Embryonic facial prominence (tissue), 1 donor: ENCODE results near the gene ATAD5.
"Not testable (repeated sequence)": the region's sequence is repeated elsewhere in the genome, so short reads cannot be mapped to it uniquely, and the experiment has no call there.

Experiments used
- DNase-seq: peaks from one replicate; pipeline ENCODE4 v3.0.0-alpha.2; 2016; ENCODE audit errors: extremely low spot score

Gene ATAD5, protein sequence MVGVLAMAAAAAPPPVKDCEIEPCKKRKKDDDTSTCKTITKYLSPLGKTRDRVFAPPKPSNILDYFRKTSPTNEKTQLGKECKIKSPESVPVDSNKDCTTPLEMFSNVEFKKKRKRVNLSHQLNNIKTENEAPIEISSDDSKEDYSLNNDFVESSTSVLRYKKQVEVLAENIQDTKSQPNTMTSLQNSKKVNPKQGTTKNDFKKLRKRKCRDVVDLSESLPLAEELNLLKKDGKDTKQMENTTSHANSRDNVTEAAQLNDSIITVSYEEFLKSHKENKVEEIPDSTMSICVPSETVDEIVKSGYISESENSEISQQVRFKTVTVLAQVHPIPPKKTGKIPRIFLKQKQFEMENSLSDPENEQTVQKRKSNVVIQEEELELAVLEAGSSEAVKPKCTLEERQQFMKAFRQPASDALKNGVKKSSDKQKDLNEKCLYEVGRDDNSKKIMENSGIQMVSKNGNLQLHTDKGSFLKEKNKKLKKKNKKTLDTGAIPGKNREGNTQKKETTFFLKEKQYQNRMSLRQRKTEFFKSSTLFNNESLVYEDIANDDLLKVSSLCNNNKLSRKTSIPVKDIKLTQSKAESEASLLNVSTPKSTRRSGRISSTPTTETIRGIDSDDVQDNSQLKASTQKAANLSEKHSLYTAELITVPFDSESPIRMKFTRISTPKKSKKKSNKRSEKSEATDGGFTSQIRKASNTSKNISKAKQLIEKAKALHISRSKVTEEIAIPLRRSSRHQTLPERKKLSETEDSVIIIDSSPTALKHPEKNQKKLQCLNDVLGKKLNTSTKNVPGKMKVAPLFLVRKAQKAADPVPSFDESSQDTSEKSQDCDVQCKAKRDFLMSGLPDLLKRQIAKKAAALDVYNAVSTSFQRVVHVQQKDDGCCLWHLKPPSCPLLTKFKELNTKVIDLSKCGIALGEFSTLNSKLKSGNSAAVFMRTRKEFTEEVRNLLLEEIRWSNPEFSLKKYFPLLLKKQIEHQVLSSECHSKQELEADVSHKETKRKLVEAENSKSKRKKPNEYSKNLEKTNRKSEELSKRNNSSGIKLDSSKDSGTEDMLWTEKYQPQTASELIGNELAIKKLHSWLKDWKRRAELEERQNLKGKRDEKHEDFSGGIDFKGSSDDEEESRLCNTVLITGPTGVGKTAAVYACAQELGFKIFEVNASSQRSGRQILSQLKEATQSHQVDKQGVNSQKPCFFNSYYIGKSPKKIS (N-terminal part only)

GRCh38 chr17:30831663-30832437, at the start of gene ATAD5:
Gene ATAD5 (plus strand): TSS chr17:30831966. CDS start chr17:30832348, 382 bp downstream.
- DNase-seq = peak; percentile 85

DNA sequence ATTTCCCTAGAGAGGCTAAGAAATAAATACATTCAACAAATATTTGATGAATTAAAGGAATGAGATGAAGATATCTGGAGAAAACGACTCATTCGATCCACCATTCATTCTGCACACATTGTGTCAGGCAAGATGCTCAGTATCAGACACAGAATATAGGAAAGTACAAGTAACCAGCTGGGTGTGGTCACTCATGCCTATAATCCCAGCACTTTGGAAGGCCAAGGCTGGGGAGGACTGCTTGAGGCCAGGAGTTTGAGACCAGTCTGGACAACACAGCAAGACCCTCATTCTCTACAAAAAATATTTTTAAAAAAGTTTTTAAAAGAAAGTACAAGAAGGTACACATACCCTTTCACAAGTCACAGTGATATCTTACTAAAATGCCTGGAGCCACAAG, 49.6 kb upstream of the ATAD5 start:
- no peak for DNase-seq

DNA sequence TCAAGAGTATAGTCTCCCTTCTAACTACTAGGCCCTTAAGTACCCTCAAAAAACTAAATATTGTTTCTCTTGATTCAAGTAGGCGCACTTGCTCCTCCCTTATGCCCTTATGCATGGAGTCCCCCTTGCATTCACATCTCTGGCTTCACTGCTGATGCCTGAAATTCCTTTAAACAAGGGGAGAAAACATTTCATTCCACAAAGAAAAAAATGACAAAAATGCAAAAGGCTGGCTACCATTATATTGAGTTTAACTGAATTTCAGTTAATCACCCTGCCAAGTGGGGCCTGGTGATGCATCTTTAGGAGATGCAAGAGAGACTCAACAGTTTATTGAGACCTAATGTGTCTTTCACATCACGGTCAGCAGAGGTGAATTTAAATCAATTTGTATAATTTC, 42.8 kb upstream of the ATAD5 start:
- DNase-seq = no peak

DNA sequence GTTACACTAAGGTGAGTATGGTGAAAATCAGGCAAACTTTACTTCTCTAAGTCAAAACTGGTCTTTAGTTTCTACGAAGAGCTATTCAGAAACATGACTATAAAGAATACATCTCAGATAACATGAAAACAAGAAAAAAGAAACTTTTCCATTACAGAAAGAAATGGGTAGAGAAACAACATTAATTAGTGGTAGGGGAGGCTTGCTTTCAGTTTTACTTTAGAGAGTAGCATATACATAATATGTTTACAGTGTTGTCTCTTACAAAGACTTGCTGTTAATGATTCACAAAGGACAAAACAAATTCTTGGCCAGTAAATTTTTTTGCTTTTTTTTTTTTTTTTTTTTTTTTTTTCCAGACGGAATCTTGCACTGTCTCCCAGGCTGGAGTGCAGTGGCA, 41.5 kb upstream of the ATAD5 start:
- no peak for DNase-seq

- no peak for DNase-seq
Observed at GRCh38 chr17:30793282-30793977, 38.3 kb upstream of the ATAD5 start.

GRCh38 chr17:30794372-30794771, 37.4 kb upstream of the ATAD5 start:
- no peak for DNase-seq

- no peak for DNase-seq
Observed at GRCh38 chr17:30796016-30796415, 35.8 kb upstream of the ATAD5 start.

DNA sequence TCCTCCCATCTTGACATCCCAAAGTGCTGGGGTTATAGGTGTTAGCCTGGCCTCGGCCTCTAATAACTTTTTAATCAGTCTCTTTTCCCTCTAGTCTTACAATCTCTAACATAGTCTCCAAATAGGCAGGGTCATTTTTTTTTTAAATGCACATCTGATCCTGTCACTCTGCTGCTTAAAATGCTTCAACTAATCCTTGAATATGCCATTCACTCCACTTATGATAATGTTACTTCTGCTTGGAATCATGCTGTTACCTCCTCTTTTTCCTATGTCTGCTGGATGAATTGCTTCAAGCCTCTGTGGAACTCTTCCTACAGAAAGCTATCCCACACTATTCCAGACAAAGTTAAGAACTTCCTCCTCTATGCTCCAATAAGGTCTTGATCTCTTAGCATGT, 30.1 kb upstream of the ATAD5 start:
- DNase-seq = no peak

DNA sequence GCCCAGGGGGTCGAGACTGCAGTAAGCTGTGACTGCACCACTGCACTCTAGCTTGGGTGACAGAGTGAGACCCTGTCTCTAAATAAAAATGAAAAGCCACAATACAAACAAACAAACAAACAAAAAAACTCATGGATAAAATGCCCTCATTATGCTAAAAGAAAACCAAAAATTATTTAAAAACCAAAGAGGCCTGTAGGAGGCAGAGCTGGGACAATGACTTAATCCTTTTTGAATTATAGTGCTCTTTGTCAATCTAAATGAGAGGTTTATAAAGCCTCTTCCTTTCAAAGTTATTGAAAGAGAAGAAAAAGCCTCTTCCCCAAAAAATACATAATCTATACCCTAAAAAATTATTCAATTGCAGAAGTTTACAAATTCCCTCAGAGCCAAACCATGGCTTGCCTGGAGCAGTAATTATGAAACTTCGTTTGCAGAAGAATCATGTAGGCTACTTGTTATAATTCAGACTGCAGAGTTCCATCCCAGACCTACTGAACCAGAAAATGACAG, 25.8 kb upstream of the ATAD5 start:
- DNase-seq = no peak

GRCh38 chr17:30807896-30808295, 23.9 kb upstream of the ATAD5 start:
- DNase-seq = no peak

- no peak for DNase-seq
Observed at GRCh38 chr17:30808785-30809286, 22.9 kb upstream of the ATAD5 start.

DNA sequence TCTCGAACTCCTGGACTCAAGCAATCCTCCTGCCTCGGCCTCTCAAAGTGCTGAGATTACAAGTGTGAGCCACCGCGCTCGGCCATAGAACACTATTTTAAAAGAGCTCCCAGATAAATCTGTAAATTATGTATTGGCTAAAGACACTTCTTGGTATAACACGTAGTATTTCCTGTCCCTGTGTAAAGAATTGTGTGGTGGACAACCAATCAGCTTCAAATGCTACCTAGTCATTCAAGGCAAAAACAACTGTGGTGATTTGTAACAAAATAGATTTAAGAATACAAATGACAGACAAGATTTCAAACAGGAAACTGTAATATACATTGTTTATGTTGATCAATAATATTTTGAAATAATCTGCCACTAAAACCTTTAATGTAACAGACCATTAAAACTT, 21.9 kb upstream of the ATAD5 start:
- no peak for DNase-seq

GRCh38 chr17:30812218-30813177, 19.3 kb upstream of the ATAD5 start:
- no peak for DNase-seq

- not testable (repeated sequence) for DNase-seq
Observed at GRCh38 chr17:30814236-30814635, 17.5 kb upstream of the ATAD5 start.

GRCh38 chr17:30814860-30815259, 16.9 kb upstream of the ATAD5 start:
- not testable (repeated sequence) for DNase-seq

GRCh38 chr17:30816165-30816564, 15.6 kb upstream of the ATAD5 start:
- DNase-seq = no peak

DNA sequence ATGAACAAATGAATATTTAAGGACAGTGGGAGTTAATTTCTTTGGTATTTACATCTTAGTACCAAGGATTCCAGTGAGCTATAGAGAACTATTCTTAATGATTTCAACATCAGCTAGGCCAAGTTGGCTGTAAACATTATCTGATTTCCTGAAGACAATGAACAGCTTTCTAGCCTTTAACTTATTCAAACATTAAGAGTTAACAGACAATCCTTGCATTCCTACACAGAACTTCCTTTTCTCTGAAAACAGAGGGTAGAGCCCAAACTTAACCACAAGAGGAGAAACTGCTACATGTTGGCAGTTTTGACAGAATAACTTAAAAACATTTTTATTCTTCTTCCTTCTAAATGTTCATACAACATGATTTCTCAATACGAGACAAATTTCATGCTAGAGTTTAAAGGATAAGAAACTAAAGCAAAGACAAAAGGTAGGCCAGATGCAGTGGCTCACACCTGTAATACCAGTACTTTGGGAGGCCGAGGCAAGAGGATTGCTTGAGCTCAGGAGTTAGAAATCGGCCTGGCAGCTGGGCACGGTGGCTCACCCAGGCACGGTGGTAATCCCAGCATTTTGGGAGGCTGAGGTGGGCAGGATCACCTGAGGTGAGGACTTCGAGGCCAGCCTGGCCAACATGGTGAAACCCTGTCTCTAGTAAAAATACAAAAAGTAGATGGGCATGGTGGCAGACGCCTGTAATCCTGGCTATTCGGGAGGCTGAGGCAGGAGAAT, 11.6 kb upstream of the ATAD5 start:
- no peak for DNase-seq
